NCI-H2081 (cell line): ENCODE data around the gene HLX.

Source experiments
- DNase-seq, 2 experiments: peaks; one replicate each; lab custom pipeline; 2025; lab: John Stamatoyannopoulos, UW

Gene HLX

GRCh38 chr1:220882061-220882891, 3.0 kb downstream of the HLX start:
- DNase-seq = no peak

GRCh38 chr1:220884109-220884980, 5.1 kb downstream of the HLX start:
- no peak for DNase-seq

GRCh38 chr1:220884981-220885918, 6.0 kb downstream of the HLX start:
- DNase-seq = no peak

GRCh38 chr1:220885971-220886370, 6.7 kb downstream of the HLX start:
- no peak for DNase-seq

- no peak for DNase-seq
These were observed 7.4 kb downstream of the HLX start for GRCh38 chr1:220886470-220887201.

- no peak for DNase-seq
These were observed 7.9 kb downstream of the HLX start for GRCh38 chr1:220887202-220887519.

- no peak for DNase-seq
These were observed 8.5 kb downstream of the HLX start for GRCh38 chr1:220887520-220888416.

GRCh38 chr1:220888417-220888986, 9.3 kb downstream of the HLX start:
- DNase-seq = no peak

GRCh38 chr1:220889333-220889732, 10.1 kb downstream of the HLX start:
- DNase-seq = no peak

- DNase-seq = no peak
These were observed 10.6 kb downstream of the HLX start for GRCh38 chr1:220889848-220890287.

- no peak for DNase-seq
These were observed 11.4 kb downstream of the HLX start for GRCh38 chr1:220890602-220891001.

GRCh38 chr1:220891224-220892085, 12.2 kb downstream of the HLX start:
- no peak for DNase-seq

GRCh38 chr1:220892086-220892376, 12.8 kb downstream of the HLX start:
- no peak for DNase-seq

GRCh38 chr1:220892997-220893700, 13.9 kb downstream of the HLX start:
- DNase-seq = no peak

GRCh38 chr1:220893701-220894024, 14.4 kb downstream of the HLX start:
- no peak for DNase-seq

GRCh38 chr1:220894025-220894923, 15.0 kb downstream of the HLX start:
- DNase-seq = no peak

- DNase-seq = no peak
These were observed 15.6 kb downstream of the HLX start for GRCh38 chr1:220894924-220895256.
